ENCODE data around the gene NT5M.

NT5M gene

GRCh38 chr17:17303847-17304490 lies 796 bp downstream of the NT5M start:
- peak in 1 of 2 experiments; percentile 20 for DNase-seq

GRCh38 chr17:17304521-17304985 lies 1.4 kb downstream of the NT5M start:
- DNase-seq, result no peak

GRCh38 chr17:17305281-17305801 lies 2.2 kb downstream of the NT5M start:
- DNase-seq, result peak; percentile 99

GRCh38 chr17:17309356-17309755 lies 6.2 kb downstream of the NT5M start:
- no peak for DNase-seq

- peak; percentile 85 to 86 for DNase-seq
These were observed 10.3 kb downstream of the NT5M start for GRCh38 chr17:17313350-17313991.

GRCh38 chr17:17314501-17315071 lies 11.4 kb downstream of the NT5M start:
- no peak for DNase-seq

GRCh38 chr17:17315142-17315821 lies 12.1 kb downstream of the NT5M start:
- DNase-seq, result peak; percentile 82 to 89

- DNase-seq, result no peak
These were observed 17.2 kb downstream of the NT5M start for GRCh38 chr17:17320188-17320910.

- DNase-seq, result no peak
These were observed 17.7 kb downstream of the NT5M start for GRCh38 chr17:17320911-17321220.

GRCh38 chr17:17321356-17322025 lies 18.3 kb downstream of the NT5M start:
- no peak for DNase-seq

- no peak for DNase-seq
These were observed 19.6 kb downstream of the NT5M start for GRCh38 chr17:17322516-17323510.

GRCh38 chr17:17324616-17325015 lies 21.4 kb downstream of the NT5M start:
- no peak for DNase-seq

- DNase-seq, result no peak
These were observed 22.1 kb downstream of the NT5M start for GRCh38 chr17:17325228-17325627.

GRCh38 chr17:17325816-17326215 lies 22.6 kb downstream of the NT5M start:
- no peak for DNase-seq

- DNase-seq, result no peak
These were observed 23.2 kb downstream of the NT5M start for GRCh38 chr17:17326275-17326875.

- no peak for DNase-seq
These were observed 25.1 kb downstream of the NT5M start for GRCh38 chr17:17328251-17328650.

GRCh38 chr17:17341452-17341851 lies 38.3 kb downstream of the NT5M start:
- DNase-seq, result no peak

GRCh38 chr17:17342242-17342945 lies 39.2 kb downstream of the NT5M start:
- DNase-seq, result no peak

GRCh38 chr17:17343160-17343735 lies 40.1 kb downstream of the NT5M start:
- no peak for DNase-seq
